ENCODE data around the gene FLT4.

FLT4 gene

DNA sequence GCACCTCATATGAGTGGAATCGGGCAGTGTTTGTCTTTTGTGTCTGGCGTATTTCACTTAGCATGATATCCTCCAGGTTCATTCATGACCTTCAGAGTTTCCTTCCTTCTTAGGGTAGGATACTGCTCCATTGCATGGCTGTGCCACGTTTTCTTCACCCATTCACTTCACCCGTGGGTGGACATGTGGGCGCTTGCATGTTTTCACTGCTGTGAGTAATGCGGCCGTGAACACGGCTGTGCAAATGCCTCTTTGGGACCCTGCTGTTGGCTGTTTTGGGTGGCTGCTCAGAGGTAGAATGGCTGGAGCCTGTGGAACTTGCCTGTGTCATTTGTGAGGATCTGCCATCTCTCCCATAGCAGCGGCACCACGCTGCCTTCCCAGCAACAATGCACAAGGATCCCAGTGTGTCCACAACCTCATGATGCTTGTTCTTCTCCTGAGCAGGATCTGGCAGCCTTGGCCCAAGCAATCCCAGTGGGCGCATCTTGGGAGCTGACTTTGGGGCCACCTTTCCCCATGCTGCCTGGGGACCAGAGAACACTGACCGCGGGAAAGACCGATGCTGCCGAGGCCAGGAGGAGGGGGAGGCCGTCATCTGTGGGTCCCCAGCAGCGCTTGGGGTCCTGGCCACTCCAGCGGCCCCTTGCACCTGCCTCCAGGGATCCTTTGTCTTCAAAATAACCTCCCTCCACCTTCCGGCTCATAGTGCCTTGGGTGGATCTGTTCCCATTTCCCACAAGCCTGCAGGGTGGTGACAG lies 55.8 kb downstream of the FLT4 start:
- TF ChIP-seq GATA2 (IDR thresholded peaks at IDR 0.05; ENCODE audit: low read depth, low read length) = no peak
- no peak for TF ChIP-seq GATA3 (IDR thresholded peaks at IDR 0.05; ENCODE audit: low read depth, low read length)

DNA sequence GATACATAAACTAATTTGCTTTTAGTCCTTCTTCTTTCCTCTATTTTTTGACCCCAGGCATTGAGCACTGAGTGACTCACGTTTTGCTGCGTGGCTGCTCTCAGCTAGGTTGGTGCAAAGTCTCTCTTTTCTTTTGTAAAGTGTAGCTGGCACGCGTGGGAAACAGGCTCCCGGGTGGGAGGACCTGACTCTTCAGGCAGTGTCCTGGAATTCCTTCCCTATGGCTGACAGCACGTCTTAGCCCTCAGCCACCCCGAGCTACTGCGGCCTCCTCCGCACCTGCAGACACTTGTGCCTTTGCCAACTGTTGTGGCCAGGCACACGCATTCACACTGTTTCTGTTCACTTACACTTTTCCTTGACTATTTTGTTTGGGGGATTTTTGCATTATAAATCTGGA lies 57.2 kb downstream of the FLT4 start:
- TF ChIP-seq GATA2 (IDR thresholded peaks at IDR 0.05; ENCODE audit: low read depth, low read length) = no peak
- no peak for TF ChIP-seq GATA3 (IDR thresholded peaks at IDR 0.05; ENCODE audit: low read depth, low read length)

DNA sequence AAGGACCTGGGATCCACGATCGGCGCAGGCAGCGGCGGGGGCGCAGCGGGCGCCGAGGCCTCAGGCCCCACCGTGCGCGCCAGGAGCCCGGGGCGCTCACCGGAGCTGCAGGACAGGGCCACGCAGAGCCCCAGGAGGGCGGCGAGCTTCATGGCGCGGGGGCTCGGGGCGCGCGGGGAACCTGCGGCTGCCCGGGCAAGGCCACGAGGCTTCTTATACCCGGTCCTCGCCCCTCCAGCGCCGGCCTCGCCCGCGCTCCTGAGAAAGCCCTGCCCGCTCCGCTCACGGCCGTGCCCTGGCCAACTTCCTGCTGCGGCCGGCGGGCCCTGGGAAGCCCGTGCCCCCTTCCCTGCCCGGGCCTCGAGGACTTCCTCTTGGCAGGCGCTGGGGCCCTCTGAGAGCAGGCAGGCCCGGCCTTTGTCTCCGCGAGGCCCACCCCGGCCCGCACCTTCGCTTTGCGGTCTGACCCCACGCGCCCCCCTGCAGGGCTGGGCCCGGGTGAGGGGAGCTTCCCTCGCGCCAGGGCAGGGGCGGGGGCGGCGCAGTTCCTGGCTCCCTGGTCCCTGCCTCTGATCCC lies 58.0 kb downstream of the FLT4 start, which contains the start of gene SCGB3A1:
Gene SCGB3A1, minus strand, starts transcription at position 189 of the 577 bp plus-strand sequence. Its CDS starts 37 bp downstream, at position 152.
- TF ChIP-seq GATA3 (IDR thresholded peaks at IDR 0.05; ENCODE audit: low read depth, low read length) (no peak), GATA2 (IDR thresholded peaks at IDR 0.05; ENCODE audit: low read depth, low read length) (no peak)

DNA sequence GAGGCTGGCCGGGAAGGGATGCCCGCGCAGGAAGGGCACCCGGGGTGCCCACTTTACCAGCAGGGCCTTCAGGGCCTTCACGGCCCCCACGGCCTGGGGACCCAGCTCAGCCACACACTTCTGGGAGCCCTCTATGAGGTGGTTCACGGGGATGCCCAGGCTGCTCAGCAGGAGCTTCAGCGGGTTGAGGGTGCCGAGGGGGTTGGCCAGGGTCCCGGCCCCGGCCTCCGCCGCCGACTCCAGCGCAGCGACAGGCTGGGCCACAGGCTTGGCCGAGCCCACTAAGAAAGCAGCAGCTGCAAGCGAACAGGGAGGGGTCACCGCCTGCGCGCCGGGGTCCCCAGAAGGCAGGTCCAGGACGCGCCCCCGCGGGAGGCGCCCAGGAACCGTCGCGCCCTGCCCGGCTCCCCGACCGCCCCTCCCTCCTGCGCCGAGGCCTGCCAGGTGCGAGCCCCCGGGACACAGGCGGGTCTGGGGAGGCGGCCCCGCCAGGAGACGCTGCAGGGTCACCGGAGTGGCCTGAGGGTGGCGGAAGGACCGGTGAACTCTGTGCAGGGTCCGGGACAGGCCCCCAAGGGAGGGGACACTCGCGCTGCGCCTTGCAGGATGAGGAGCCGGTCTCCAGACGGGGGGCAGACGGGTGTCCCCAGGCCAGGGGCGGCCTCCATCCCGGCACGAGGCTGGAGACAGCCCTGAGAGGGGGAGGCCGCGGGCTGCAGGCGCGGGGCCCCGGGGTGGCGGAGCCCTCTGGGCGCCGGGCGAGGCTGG lies 58.7 kb downstream of the FLT4 start:
- TF ChIP-seq GATA3 (IDR thresholded peaks at IDR 0.05; ENCODE audit: low read depth, low read length) (no peak), GATA2 (IDR thresholded peaks at IDR 0.05; ENCODE audit: low read depth, low read length) (no peak)

DNA sequence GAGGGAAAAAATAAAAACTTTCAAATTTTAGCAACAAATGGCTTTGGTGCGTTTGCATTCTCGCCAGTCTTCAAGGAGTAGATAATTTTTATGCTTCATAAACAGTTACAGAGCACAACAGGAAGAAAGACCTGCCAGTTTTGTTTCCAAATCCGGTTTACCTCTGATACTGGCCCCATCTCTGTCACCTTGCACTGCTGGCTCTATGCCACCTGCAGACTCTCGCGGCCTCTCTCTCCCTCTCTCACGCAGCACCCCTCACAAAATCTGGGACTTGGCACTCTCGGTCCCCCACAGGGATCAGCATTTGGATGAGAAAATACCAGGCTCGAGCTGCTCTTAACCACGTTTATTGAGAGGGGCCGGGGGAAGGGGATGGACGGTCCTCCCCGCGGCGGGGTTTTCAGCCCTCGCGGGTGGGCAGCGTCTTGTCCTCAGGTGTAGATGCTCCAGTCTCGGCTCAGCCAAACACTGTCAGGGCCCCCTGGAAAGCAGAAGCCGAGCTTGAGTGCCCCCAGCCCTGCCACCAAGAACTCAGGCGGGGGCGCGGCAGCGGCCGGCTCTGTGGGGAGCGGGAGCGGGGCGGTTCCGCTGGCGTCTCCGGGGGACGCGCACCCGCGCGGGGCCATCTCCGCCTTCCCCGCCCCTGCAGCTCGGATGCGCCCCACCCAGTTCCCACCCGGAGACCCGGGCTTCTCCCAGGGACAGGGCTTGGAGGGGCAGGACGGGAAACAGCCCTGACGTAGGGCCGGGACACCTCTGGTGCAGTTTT lies 59.4 kb downstream of the FLT4 start:
- TF ChIP-seq GATA3 (IDR thresholded peaks at IDR 0.05; ENCODE audit: low read depth, low read length) (no peak), GATA2 (IDR thresholded peaks at IDR 0.05; ENCODE audit: low read depth, low read length) (no peak)

DNA sequence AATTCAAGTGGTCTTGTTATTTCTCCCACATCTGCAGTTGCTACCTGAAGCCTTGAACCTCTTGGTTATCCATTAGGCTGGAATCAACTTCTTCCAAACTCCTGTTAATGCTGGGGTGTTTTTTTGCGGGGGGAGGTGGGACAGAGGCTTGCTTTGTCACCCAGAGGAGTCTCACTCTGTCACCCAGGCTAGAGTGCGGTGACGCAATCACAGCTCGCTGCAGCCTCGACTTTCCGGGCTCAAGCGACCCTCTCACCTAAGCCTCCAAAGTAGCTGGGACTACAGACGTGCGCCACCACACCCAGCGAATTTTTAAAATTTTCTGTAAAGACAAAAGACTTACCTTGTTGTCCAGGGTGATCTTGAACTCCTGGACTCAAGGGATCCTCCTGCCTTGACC lies 62.5 kb downstream of the FLT4 start:
- no peak for TF ChIP-seq GATA3 (IDR thresholded peaks at IDR 0.05; ENCODE audit: low read depth, low read length)
- TF ChIP-seq GATA2 (IDR thresholded peaks at IDR 0.05; ENCODE audit: low read depth, low read length) = no peak

DNA sequence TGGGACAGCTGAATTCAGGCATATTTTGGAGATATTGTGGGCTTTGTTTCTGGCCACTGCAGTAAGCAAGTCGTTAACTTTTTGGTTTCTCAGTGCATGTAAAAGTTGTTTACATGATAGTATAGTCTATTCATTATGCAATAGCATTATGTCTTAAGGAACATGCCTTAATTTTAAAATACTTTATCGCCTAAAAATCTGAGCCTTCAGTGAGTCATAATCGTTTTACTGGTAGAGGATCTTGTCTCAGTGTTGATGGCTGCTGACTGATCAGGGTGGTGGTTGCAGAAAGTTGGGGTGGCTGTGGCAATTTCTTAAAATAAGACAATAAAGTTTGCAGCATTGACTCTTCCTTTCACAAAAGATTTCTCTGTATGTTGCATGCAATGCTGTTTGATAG lies 63.2 kb downstream of the FLT4 start:
- TF ChIP-seq GATA3 (IDR thresholded peaks at IDR 0.05; ENCODE audit: low read depth, low read length) (no peak), GATA2 (IDR thresholded peaks at IDR 0.05; ENCODE audit: low read depth, low read length) (no peak)

DNA sequence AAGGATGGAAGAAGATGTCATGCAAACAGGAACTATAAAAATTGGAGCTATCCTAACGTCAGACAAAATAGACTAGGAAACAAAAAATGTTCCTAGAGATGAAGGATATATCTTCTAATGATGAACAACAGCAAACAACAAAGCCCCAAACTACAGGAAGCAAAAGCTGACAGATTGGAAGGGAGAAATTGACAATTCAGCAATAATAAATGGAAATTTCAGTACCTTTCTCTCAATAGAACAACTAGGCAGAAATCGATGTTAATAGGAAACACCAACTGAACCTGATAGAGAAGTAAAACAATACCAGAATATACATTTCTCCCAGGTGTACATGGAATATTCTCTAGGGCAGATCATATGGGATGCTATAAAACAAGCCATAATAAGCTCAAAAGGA lies 65.7 kb downstream of the FLT4 start:
- TF ChIP-seq GATA3 (IDR thresholded peaks at IDR 0.05; ENCODE audit: low read depth, low read length) = no peak
- no peak for TF ChIP-seq GATA2 (IDR thresholded peaks at IDR 0.05; ENCODE audit: low read depth, low read length)

DNA sequence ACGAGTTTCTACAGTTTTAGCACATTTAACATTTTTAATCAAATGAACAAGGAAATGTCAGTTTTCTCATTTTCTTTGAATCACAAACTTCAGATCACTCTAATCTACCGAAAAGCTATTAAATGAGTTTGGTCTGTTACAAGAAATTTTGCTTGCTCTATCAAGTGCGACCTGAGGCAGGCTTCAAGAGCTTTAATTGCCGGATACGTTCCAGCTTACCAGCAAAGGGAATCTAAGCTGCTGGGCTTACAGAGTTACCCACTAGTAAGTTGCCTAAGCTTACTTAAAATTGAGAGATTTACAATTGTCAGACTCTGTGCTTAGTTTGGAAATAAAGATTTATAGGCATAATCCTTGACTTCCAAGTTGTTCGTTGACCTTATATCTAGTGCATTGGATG lies 68.7 kb downstream of the FLT4 start:
- TF ChIP-seq GATA3 (IDR thresholded peaks at IDR 0.05; ENCODE audit: low read depth, low read length) (no peak), GATA2 (IDR thresholded peaks at IDR 0.05; ENCODE audit: low read depth, low read length) (no peak)

DNA sequence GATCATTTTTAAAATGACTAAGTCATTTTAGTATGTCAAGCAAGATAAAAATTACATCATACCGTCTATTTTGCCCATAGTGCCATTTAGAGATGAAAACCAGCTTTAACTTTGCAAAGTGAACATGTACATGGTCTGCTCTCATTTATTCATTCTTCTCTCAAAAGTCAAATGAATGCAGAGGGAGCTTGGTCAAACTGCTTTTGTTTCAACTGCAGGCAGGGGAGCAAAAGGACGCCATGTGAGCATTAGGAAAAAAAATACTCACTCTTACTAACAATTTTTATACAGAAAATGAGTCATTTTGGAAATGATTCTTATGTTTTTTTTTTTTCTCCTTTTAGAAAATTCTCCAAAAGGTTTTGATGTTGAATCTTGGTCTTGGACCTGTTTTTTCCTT lies 73.8 kb downstream of the FLT4 start:
- no peak for TF ChIP-seq GATA2 (IDR thresholded peaks at IDR 0.05; ENCODE audit: low read depth, low read length)
- TF ChIP-seq GATA3 (IDR thresholded peaks at IDR 0.05; ENCODE audit: low read depth, low read length) = no peak

DNA sequence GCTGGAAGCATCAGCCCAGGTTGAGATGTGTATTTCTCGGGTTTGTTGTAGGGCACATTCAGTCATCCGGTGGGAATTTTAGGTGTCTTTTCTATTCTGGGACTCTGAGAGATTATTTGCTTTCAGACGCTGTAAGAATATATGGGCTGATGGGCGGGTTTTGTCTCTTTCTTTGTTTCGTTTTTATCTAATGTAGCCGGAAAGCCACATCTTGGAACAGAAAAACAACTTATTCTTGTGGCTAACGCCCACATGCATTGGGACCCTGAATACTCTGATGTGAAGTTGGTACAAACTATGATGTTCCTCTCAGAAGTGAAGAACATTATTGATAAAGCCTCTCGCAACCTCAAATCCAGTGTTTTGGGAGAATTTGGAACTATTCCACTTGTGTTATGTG lies 80.5 kb downstream of the FLT4 start:
- no peak for TF ChIP-seq GATA3 (IDR thresholded peaks at IDR 0.05; ENCODE audit: low read depth, low read length)
- TF ChIP-seq GATA2 (IDR thresholded peaks at IDR 0.05; ENCODE audit: low read depth, low read length) = no peak

DNA sequence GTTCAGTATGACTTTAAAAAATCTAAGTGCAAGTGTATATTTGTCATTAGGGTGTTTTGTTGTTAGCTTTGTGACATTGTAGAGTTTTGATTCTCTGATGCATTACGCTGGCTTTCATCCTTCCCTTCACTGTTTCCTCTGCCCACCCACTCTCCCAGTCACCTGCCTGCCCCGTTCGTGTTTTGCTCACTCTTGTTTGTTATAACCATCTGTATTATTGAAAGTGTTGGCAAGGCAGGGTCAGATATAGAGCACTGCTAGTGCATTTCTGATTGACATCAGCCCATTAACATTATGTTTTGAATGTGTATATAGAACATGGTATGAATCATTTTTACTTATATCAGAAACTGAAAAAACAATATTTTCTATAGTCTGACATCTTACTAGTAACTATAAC lies 85.4 kb downstream of the FLT4 start:
- TF ChIP-seq GATA2 (IDR thresholded peaks at IDR 0.05; ENCODE audit: low read depth, low read length) = no peak
- TF ChIP-seq GATA3 (IDR thresholded peaks at IDR 0.05; ENCODE audit: low read depth, low read length) = no peak

DNA sequence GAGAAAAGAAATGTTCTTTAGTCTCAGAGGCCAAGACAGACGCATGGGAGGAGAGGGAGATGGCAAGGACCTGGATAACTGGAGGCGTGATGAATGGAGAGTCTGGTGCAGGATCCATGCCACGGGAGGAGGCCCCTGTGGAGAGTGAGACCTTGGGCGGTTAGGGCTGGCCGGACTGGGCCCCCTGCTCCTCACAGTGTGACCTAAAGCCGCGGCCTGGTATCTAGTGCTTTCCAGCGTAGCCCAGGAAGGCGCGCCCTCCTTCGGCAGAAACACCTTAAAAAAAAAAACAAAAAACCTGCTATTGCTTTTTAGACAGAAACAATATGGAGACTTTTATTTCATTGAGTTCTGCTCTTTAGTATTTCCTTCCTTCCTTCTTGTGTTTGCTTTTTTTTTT lies 91.2 kb downstream of the FLT4 start:
- TF ChIP-seq GATA2 (IDR thresholded peaks at IDR 0.05; ENCODE audit: low read depth, low read length) (no peak), GATA3 (IDR thresholded peaks at IDR 0.05; ENCODE audit: low read depth, low read length) (no peak)

DNA sequence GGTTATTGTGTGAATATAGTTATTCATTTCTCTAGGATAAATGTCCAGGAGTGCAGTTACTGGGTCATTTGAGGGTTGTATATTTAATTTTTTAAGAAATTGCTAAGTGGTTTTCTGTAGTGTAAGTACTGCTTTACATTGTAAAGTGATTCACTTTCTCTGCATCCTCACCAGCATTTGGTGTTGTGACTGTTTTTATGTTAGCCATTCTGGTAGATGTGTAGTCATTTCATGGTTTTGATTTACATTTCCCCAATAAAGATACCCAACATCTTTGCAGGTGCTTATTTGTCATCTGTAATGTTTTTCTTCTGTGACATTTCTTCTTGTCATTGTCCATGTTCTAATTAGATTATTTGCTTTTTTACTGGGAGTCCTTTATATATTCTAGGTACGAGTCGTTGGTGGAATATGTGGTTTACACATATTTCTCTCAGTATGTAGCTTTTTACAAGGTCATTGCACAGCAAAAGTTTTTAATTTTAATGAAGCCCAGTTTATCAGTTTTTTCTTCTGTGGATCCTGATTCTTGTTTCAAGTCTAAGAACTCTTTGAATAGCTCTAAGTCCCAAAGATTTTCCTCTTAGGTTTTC lies 92.1 kb downstream of the FLT4 start:
- TF ChIP-seq GATA3 (IDR thresholded peaks at IDR 0.05; ENCODE audit: low read depth, low read length) = no peak
- TF ChIP-seq GATA2 (IDR thresholded peaks at IDR 0.05; ENCODE audit: low read depth, low read length) = no peak
